ENCODE measurements around the gene HEATR1. TPM values are rescaled to one million over a fixed set of nuclear protein-coding genes. Genes with fewer than 3 reads are reported as not detected.

HEATR1 gene
- total and polyA plus RNA-seq, 4 donors: 3.3 to 19.4 (median 9.6) TPM

DNA sequence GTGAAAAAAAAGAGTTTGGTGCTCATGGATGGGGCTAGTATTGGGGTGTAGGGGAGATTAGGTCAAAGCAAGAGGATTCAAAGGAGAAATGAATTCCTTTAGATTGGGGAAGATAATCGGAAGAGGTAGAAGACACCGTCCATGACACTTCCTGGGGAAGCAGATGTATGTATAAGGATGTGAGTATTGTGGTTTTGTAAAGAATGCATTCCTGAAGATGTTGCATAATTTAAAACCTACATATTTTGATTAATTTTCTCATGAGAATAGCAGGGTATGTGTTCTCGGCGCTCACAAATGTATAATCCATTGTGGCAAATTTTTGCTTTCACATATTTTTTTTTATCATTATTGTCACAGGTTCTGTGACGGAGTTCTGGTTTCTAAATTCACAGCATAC, 86.0 kb downstream of the HEATR1 start:
- no peak overlapping the region for H3K4me3 ChIP-seq (ENCODE audit: low read depth in 1 of 3, low read length in 3 of 3)
- no peak for DNase-seq (ENCODE audit: low spot score)
- TF ChIP-seq, protein P1, sequence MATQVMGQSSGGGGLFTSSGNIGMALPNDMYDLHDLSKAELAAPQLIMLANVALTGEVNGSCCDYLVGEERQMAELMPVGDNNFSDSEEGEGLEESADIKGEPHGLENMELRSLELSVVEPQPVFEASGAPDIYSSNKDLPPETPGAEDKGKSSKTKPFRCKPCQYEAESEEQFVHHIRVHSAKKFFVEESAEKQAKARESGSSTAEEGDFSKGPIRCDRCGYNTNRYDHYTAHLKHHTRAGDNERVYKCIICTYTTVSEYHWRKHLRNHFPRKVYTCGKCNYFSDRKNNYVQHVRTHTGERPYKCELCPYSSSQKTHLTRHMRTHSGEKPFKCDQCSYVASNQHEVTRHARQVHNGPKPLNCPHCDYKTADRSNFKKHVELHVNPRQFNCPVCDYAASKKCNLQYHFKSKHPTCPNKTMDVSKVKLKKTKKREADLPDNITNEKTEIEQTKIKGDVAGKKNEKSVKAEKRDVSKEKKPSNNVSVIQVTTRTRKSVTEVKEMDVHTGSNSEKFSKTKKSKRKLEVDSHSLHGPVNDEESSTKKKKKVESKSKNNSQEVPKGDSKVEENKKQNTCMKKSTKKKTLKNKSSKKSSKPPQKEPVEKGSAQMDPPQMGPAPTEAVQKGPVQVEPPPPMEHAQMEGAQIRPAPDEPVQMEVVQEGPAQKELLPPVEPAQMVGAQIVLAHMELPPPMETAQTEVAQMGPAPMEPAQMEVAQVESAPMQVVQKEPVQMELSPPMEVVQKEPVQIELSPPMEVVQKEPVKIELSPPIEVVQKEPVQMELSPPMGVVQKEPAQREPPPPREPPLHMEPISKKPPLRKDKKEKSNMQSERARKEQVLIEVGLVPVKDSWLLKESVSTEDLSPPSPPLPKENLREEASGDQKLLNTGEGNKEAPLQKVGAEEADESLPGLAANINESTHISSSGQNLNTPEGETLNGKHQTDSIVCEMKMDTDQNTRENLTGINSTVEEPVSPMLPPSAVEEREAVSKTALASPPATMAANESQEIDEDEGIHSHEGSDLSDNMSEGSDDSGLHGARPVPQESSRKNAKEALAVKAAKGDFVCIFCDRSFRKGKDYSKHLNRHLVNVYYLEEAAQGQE (IDR thresholded peaks at IDR 0.05): no peak
- TF ChIP-seq JUND (IDR thresholded peaks at IDR 0.05) (no peak), GABPA (IDR thresholded peaks at IDR 0.05 in 1 of 2, conservative IDR thresholded peaks at IDR 0.05 in 1 of 2) (no peak), YY1 (IDR thresholded peaks at IDR 0.05) (no peak), TAF1 (conservative IDR thresholded peaks at IDR 0.05) (no peak), HNF4G (IDR thresholded peaks at IDR 0.05) (no peak), SP1 (IDR thresholded peaks at IDR 0.05) (no peak), FOXA2 (IDR thresholded peaks at IDR 0.05) (no peak), FOXA1 (IDR thresholded peaks at IDR 0.05) (no peak), RXRA (IDR thresholded peaks at IDR 0.05) (no peak), HNF4A (conservative IDR thresholded peaks at IDR 0.05) (no peak), RAD21 (IDR thresholded peaks at IDR 0.05) (no peak)
- TF ChIP-seq, protein P2, sequence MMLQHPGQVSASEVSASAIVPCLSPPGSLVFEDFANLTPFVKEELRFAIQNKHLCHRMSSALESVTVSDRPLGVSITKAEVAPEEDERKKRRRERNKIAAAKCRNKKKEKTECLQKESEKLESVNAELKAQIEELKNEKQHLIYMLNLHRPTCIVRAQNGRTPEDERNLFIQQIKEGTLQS (IDR thresholded peaks at IDR 0.05): no peak
- TF ChIP-seq, protein P3, sequence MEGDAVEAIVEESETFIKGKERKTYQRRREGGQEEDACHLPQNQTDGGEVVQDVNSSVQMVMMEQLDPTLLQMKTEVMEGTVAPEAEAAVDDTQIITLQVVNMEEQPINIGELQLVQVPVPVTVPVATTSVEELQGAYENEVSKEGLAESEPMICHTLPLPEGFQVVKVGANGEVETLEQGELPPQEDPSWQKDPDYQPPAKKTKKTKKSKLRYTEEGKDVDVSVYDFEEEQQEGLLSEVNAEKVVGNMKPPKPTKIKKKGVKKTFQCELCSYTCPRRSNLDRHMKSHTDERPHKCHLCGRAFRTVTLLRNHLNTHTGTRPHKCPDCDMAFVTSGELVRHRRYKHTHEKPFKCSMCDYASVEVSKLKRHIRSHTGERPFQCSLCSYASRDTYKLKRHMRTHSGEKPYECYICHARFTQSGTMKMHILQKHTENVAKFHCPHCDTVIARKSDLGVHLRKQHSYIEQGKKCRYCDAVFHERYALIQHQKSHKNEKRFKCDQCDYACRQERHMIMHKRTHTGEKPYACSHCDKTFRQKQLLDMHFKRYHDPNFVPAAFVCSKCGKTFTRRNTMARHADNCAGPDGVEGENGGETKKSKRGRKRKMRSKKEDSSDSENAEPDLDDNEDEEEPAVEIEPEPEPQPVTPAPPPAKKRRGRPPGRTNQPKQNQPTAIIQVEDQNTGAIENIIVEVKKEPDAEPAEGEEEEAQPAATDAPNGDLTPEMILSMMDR (IDR thresholded peaks at IDR 0.05; ENCODE audit: low read depth, low read length, missing input control): no peak
- TF ChIP-seq, protein P4, sequence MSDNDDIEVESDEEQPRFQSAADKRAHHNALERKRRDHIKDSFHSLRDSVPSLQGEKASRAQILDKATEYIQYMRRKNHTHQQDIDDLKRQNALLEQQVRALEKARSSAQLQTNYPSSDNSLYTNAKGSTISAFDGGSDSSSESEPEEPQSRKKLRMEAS (IDR thresholded peaks at IDR 0.05): no peak
- peaks cover 4 to 47% (median 41%) of the 10 kb centered on the region in 4 donors for H3K4me1 ChIP-seq (ENCODE audit: control insufficient read depth in 4 of 4, insufficient read depth in 4 of 4, low read length in 3 of 4)
- H3K9me3 ChIP-seq (ENCODE audit: control insufficient read depth in 4 of 4, low read length in 3 of 4): no peaks in the 10 kb centered on the region
- H3K27ac ChIP-seq (ENCODE audit: low read depth in 1 of 2, low read length in 2 of 2): no peak overlapping the region
- no peak overlapping the region for H3K9ac ChIP-seq (ENCODE audit: low read depth in 1 of 2, low read length in 2 of 2)
- H3K36me3 ChIP-seq (ENCODE audit: control insufficient read depth in 4 of 4, insufficient read depth in 3 of 4, low read depth in 1 of 4, low read length in 3 of 4): no peaks in the 10 kb centered on the region
- H3K27me3 ChIP-seq (ENCODE audit: control insufficient read depth in 4 of 4, insufficient read depth in 4 of 4, low read length in 3 of 4): no peaks in the 10 kb centered on the region
- WGBS: 84% methylated on average over 5 of the region's 5 CpGs

DNA sequence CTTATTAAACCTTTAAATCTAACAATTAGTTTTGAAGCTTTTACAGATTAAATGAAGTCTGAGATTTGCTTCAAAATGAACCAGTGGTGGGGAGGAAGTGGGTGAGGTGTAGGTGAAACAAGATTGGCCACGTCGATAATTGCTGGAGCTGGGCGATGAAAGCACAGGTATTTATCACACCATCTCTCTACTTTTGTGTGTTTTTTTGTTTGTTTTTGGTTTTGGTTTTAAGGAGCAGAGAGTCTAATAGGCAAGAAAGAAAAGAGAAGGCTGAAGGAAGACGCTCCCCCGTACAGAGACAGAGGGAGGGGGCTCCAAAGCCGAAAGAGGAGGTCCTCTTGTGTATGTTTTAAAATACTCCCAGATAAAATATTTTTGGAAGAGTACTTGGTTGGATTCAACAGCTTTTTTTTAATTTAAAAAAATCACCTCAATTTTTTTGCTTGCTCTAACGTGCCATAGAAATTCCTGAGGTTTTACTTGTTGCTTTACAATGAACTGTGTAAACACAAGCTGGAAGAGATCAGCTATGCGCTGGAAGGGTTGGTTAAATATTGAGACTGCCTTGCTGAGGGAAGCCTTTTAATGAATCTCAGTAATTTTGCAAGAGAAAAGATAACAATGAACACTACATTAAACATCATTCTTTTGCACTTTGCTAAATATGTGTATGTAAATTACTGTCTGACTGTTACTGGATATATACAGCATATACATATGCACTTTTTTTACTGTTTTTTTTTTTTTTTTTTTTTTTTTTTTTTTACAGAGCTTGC, 87.2 kb downstream of the HEATR1 start:
- H3K27ac ChIP-seq (ENCODE audit: low read depth in 1 of 2, low read length in 2 of 2): peak overlapping the region in 1 of 2 donors; percentile 35
- 55% methylated on average over 8 of the region's 8 CpGs for WGBS
- peaks cover 3 to 37% (median 29%) of the 10 kb centered on the region in 4 donors for H3K4me1 ChIP-seq (ENCODE audit: control insufficient read depth in 4 of 4, insufficient read depth in 4 of 4, low read length in 3 of 4)
- no peaks in the 10 kb centered on the region for H3K27me3 ChIP-seq (ENCODE audit: control insufficient read depth in 4 of 4, insufficient read depth in 4 of 4, low read length in 3 of 4)
- no peak overlapping the region for H3K9ac ChIP-seq (ENCODE audit: low read depth in 1 of 2, low read length in 2 of 2)
- DNase-seq (ENCODE audit: low spot score): no peak
- H3K9me3 ChIP-seq (ENCODE audit: control insufficient read depth in 4 of 4, low read length in 3 of 4): no peaks in the 10 kb centered on the region
- no peaks in the 10 kb centered on the region for H3K36me3 ChIP-seq (ENCODE audit: control insufficient read depth in 4 of 4, insufficient read depth in 3 of 4, low read depth in 1 of 4, low read length in 3 of 4)
- H3K4me3 ChIP-seq (ENCODE audit: low read depth in 1 of 3, low read length in 3 of 3): no peak overlapping the region
- TF ChIP-seq EGR1 (IDR thresholded peaks at IDR 0.05; ENCODE audit: low read depth in 2 of 2): no peak
- TF ChIP-seq, protein P3 (IDR thresholded peaks at IDR 0.05; ENCODE audit: low read depth, low read length, missing input control): no peak
- TF ChIP-seq HNF4G (IDR thresholded peaks at IDR 0.05): no peak
- TF ChIP-seq, protein P4 (IDR thresholded peaks at IDR 0.05): no peak
- no peak for TF ChIP-seq SP1 (IDR thresholded peaks at IDR 0.05)
- TF ChIP-seq, protein P5, sequence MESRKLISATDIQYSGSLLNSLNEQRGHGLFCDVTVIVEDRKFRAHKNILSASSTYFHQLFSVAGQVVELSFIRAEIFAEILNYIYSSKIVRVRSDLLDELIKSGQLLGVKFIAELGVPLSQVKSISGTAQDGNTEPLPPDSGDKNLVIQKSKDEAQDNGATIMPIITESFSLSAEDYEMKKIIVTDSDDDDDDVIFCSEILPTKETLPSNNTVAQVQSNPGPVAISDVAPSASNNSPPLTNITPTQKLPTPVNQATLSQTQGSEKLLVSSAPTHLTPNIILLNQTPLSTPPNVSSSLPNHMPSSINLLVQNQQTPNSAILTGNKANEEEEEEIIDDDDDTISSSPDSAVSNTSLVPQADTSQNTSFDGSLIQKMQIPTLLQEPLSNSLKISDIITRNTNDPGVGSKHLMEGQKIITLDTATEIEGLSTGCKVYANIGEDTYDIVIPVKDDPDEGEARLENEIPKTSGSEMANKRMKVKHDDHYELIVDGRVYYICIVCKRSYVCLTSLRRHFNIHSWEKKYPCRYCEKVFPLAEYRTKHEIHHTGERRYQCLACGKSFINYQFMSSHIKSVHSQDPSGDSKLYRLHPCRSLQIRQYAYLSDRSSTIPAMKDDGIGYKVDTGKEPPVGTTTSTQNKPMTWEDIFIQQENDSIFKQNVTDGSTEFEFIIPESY (IDR thresholded peaks at IDR 0.05): no peak
- TF ChIP-seq, protein P2 (IDR thresholded peaks at IDR 0.05): no peak

Data from liver (tissue), 9 donors.